ENCODE measurements around the gene CYB5D1.

CYB5D1 gene

DNA sequence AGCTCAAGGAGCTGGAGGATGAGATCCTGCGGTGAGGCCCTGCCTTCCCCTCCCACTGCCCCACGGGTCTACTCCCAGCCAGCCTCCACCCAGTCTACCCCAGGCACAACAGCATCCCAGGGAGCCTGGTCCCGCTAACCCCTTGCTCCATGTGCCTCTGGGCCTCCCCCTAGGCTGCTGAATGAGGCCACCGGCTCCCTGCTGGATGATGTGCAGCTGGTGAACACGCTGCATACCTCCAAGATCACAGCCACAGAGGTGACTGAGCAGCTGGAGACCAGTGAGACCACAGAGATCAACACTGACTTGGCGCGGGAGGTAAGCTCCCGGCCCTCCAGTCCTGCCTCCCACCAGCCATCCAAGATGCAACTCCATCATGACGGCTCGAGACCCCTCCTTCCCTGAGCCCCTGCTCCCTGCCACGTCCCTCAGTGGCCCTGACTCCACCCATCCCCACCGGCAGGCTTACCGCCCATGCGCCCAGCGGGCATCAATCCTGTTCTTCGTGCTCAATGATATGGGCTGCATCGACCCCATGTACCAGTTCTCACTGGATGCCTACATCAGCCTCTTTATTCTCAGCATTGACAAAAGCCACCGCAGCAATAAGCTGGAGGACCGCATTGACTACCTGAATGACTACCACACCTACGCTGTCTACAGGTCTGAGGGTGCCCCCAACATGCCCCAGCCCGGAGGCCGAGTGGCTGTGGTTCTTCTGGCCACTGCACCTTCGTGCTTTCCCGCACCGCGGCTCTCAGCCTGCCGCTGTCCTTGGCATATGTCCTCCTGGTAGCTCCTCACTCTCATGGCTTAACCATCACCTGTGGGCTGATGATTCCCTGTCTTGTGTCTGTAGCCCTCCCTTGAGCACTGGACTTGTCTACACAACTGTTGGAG lies 38.8 kb upstream of the CYB5D1 start:
- FAIRE-seq: no peak
- TF ChIP-seq POLR2A (IDR thresholded peaks at IDR 0.05; ENCODE audit: low read depth, low read length) (no peak), TAF1 (IDR thresholded peaks at IDR 0.05; ENCODE audit: low read depth, low read length) (no peak), SPI1 (IDR thresholded peaks at IDR 0.05; ENCODE audit: low read depth, low read length) (no peak), POLR2AphosphoS5 (IDR thresholded peaks at IDR 0.05; ENCODE audit: low read depth, low read length) (no peak), PAX5 (IDR thresholded peaks at IDR 0.05; ENCODE audit: insufficient read depth, low read length, severe bottlenecking) (no peak), POU2F2 (IDR thresholded peaks at IDR 0.05; ENCODE audit: low read depth, low read length) (no peak)
- DNase-seq (ENCODE audit: insufficient read length, low spot score): no peak

DNA sequence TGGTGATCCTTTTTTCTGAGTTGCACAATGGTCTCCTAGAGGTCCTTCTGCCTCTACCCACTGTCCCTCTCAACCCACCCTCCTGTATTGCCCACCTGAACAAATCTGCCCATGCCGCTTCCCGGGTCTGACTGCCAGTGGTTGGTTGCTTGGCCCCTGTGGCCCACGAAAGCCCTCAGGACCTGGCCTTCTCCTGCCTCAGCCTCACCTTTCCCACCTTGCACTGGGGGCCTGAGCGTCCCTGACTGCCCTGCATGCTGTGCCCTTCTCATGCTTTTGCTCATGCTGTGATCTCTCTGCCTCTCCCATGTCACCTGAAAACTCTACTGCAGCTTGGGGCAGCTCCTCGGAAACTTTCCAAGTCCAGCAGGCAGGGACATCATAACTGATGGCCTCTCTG lies 37.6 kb upstream of the CYB5D1 start:
- FAIRE-seq: no peak

DNA sequence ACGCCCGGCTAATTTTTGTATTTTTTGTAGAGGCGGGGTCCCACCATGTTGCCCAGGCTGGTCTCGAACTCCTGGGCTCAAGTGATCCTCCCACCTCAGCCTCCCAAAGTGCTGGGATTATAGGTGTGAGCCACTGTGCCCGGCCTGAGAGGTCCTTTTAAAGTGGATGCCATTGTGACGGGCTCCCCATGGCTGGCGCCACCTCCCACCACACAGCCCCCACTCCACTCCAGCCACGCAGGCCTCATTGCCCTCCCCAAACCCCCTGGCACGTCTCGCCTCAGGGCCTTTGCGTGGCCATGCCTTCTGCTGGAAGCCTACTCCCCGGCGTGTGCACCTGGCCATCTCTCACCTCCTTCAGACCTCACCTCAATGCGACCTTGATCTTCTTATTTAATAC lies 35.7 kb upstream of the CYB5D1 start:
- FAIRE-seq (no peak), DNase-seq (ENCODE audit: insufficient read length, low spot score) (no peak)
- TF ChIP-seq PAX5 (IDR thresholded peaks at IDR 0.05; ENCODE audit: insufficient read depth, low read length, severe bottlenecking) (no peak), POLR2AphosphoS5 (IDR thresholded peaks at IDR 0.05; ENCODE audit: low read depth, low read length) (no peak), SPI1 (IDR thresholded peaks at IDR 0.05; ENCODE audit: low read depth, low read length) (no peak), POLR2A (IDR thresholded peaks at IDR 0.05; ENCODE audit: low read depth, low read length) (no peak), POU2F2 (IDR thresholded peaks at IDR 0.05; ENCODE audit: low read depth, low read length) (no peak), TAF1 (IDR thresholded peaks at IDR 0.05; ENCODE audit: low read depth, low read length) (no peak)

More for the DNA sequence above, 37.6 kb upstream of the CYB5D1 start:
- no peak for DNase-seq (ENCODE audit: insufficient read length, low spot score)
- TF ChIP-seq PAX5 (IDR thresholded peaks at IDR 0.05; ENCODE audit: insufficient read depth, low read length, severe bottlenecking): no peak
- TF ChIP-seq TAF1 (IDR thresholded peaks at IDR 0.05; ENCODE audit: low read depth, low read length): no peak
- no peak for TF ChIP-seq POLR2A (IDR thresholded peaks at IDR 0.05; ENCODE audit: low read depth, low read length)
- no peak for TF ChIP-seq POU2F2 (IDR thresholded peaks at IDR 0.05; ENCODE audit: low read depth, low read length)
- TF ChIP-seq POLR2AphosphoS5 (IDR thresholded peaks at IDR 0.05; ENCODE audit: low read depth, low read length): no peak

DNA sequence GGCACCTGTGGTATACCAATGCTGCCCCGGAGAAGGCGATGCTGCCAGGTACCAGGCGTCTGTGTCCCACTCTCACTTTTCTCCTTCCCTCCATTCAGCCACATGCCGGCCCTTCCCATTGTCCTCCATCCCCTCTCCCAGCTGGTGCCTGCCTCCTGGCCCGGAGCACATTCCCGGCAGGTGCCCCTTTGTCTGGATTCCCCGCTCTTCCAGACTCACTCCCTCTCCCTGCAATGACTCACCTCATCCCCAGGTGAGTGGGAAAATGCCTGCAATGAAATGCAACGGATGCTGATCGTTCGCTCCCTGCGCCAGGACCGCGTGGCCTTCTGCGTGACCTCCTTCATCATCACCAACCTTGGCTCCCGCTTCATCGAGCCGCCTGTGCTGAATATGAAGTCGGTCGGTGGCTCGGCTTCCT lies 34.2 kb upstream of the CYB5D1 start:
- no peak for FAIRE-seq
- TF ChIP-seq TAF1 (IDR thresholded peaks at IDR 0.05; ENCODE audit: low read depth, low read length): no peak
- no peak for TF ChIP-seq PAX5 (IDR thresholded peaks at IDR 0.05; ENCODE audit: insufficient read depth, low read length, severe bottlenecking)
- no peak for TF ChIP-seq POLR2A (IDR thresholded peaks at IDR 0.05; ENCODE audit: low read depth, low read length)
- TF ChIP-seq POU2F2 (IDR thresholded peaks at IDR 0.05; ENCODE audit: low read depth, low read length): no peak
- TF ChIP-seq POLR2AphosphoS5 (IDR thresholded peaks at IDR 0.05; ENCODE audit: low read depth, low read length): no peak
- TF ChIP-seq SPI1 (IDR thresholded peaks at IDR 0.05; ENCODE audit: low read depth, low read length): no peak

DNA sequence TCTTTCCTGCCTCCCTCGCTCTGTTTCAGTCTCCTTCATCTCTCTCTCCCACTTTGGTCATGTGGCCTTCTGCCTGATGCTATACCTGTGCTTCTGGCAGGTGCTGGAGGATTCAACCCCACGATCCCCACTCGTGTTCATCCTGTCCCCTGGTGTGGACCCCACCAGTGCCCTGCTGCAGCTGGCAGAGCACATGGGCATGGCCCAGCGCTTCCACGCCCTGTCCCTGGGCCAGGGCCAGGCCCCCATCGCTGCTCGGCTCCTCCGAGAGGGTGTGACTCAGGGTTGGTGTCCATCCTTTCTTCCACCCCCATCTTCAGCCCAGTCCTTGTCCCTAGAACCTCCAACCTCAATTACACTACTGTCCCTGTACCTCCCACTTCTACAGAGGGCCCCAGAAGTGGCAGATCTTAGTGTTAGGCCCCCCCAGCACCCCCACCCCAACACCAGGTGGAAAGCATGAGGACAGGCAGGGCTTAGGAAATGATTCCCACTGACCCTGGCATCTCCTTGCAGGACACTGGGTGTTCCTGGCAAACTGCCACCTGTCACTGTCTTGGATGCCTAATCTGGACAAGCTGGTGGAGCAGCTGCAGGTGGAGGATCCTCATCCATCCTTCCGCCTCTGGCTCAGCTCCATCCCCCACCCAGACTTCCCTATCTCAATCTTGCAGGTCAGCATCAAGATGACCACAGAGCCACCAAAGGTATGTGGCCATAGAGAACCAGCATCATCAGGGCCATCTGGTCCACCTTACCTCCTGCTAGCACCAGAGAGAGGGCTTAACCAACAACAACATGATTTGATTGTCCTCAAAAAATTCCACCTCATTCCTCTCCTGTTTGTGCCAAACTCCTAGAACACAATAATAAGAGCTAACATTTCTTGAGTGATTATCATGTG lies 33.5 kb upstream of the CYB5D1 start:
- no peak for TF ChIP-seq POLR2AphosphoS5 (IDR thresholded peaks at IDR 0.05; ENCODE audit: low read depth, low read length)
- no peak for TF ChIP-seq POLR2A (IDR thresholded peaks at IDR 0.05; ENCODE audit: low read depth, low read length)
- no peak for TF ChIP-seq TAF1 (IDR thresholded peaks at IDR 0.05; ENCODE audit: low read depth, low read length)
- TF ChIP-seq PAX5 (IDR thresholded peaks at IDR 0.05; ENCODE audit: insufficient read depth, low read length, severe bottlenecking): no peak
- no peak for TF ChIP-seq POU2F2 (IDR thresholded peaks at IDR 0.05; ENCODE audit: low read depth, low read length)
- no peak for TF ChIP-seq SPI1 (IDR thresholded peaks at IDR 0.05; ENCODE audit: low read depth, low read length)
- no peak for DNase-seq (ENCODE audit: insufficient read length, low spot score)
- no peak for FAIRE-seq

More for the DNA sequence above, 34.2 kb upstream of the CYB5D1 start:
- DNase-seq (ENCODE audit: insufficient read length, low spot score): no peak

DNA sequence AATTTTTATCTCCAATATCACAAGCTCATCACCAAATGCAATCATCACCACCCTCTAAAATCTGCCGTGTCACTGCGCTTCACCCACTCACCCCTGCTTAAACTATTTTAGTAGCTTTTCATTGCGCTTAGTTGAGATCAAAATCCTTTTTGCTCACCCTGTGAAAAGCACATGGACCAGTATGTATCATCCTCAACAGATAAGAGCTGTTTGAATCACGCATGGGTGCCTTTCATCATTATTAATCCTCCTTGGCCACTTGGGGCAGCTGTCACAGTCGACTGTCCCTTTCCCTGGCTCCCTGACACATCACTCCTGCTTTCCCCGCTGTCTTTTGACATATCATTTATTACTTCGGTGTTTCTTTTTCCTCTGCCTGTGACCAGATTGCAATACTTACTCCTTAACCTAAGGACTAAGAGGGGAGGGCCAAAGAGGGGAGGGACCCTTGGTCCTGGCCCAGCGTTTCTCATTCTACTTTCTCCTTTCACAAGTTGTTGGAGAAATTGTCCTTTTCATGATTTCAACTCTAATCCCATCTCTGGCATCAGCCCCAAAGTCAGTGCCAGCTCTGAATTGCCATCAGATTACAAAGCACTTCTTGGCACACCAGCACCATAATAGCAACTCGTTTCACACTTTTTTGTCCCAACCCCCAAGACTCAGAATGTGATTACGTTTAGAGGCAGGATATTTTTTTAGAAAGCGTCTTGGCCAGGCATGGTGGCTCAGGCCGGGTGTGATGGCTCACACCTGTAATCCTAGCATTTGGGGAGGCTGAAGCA lies 32.4 kb upstream of the CYB5D1 start:
- FAIRE-seq (peak; percentile 13), DNase-seq (ENCODE audit: insufficient read length, low spot score) (no peak)
- no peak for TF ChIP-seq SPI1 (IDR thresholded peaks at IDR 0.05; ENCODE audit: low read depth, low read length)
- no peak for TF ChIP-seq POLR2AphosphoS5 (IDR thresholded peaks at IDR 0.05; ENCODE audit: low read depth, low read length)
- TF ChIP-seq PAX5 (IDR thresholded peaks at IDR 0.05; ENCODE audit: insufficient read depth, low read length, severe bottlenecking): no peak
- TF ChIP-seq POU2F2 (IDR thresholded peaks at IDR 0.05; ENCODE audit: low read depth, low read length): no peak
- TF ChIP-seq TAF1 (IDR thresholded peaks at IDR 0.05; ENCODE audit: low read depth, low read length): no peak

DNA sequence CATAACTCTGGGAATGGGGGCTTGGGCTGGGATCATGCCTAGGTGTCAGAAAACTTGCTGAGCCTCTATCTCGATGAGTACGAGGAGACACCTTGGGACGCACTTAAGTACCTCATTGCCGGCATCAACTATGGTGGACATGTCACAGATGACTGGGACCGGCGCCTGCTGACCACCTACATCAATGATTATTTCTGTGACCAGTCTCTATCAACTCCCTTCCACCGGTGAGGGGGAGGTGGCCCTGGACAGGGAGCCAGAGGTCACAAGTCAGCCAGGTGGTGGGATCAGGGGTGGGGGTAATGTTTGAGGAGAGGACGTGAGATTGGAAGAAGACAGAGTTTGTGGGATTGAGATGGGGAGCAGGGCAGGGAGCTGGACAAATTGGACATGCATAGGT lies 27.2 kb upstream of the CYB5D1 start:
- TF ChIP-seq POLR2A (IDR thresholded peaks at IDR 0.05; ENCODE audit: low read depth, low read length) (no peak), PAX5 (IDR thresholded peaks at IDR 0.05; ENCODE audit: insufficient read depth, low read length, severe bottlenecking) (no peak), POLR2AphosphoS5 (IDR thresholded peaks at IDR 0.05; ENCODE audit: low read depth, low read length) (no peak)
- DNase-seq (ENCODE audit: insufficient read length, low spot score) (no peak), FAIRE-seq (no peak)

DNA sequence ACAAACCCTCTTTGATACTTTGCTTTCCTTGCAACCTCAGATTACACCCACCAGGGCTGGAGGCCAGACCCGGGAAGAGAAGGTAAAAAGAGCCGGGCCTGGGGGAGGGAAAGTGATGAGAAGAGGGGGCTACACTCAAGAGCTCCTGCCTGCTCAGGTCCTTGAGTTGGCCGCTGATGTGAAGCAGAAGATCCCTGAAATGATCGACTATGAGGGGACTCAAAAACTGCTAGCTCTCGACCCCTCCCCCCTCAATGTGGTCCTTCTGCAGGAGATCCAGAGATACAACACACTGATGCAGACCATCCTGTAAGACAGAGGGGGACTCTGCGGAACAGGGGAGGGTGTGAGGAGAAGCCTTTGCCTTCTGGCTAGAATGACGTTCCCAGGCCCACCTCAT lies 26.6 kb upstream of the CYB5D1 start:
- TF ChIP-seq POU2F2 (IDR thresholded peaks at IDR 0.05; ENCODE audit: low read depth, low read length) (no peak), POLR2A (IDR thresholded peaks at IDR 0.05; ENCODE audit: low read depth, low read length) (no peak), SPI1 (IDR thresholded peaks at IDR 0.05; ENCODE audit: low read depth, low read length) (no peak), TAF1 (IDR thresholded peaks at IDR 0.05; ENCODE audit: low read depth, low read length) (no peak), PAX5 (IDR thresholded peaks at IDR 0.05; ENCODE audit: insufficient read depth, low read length, severe bottlenecking) (no peak), POLR2AphosphoS5 (IDR thresholded peaks at IDR 0.05; ENCODE audit: low read depth, low read length) (no peak)
- FAIRE-seq (no peak), DNase-seq (ENCODE audit: insufficient read length, low spot score) (no peak)

All from GM12891 (cell line).